HepG2 (cell line): Measurements from ENCODE around the gene COQ7. TPM values are rescaled to one million over a fixed set of nuclear protein-coding genes. Genes with fewer than 3 reads are reported as not detected.

Source experiments
- ARNTL ChIP-seq: sonication (generic); formaldehyde crosslinking; IDR thresholded peaks from 2 replicates; pipeline ENCODE4 v1.4.0; 2020; ENCODE audit warnings: mild to moderate bottlenecking, missing genetic modification reagents
- CBFB ChIP-seq: sonication (generic); formaldehyde crosslinking; IDR thresholded peaks from 2 replicates; pipeline ENCODE4 v1.4.0; 2020; ENCODE audit warnings: missing genetic modification reagents
- CEBPG ChIP-seq: IDR thresholded peaks from 2 replicates; pipeline ENCODE4 v1.6.1; 2016
- ELF1 ChIP-seq: sonication (generic); formaldehyde crosslinking; IDR thresholded peaks from 2 replicates; pipeline ENCODE4 v1.4.0; 2020; ENCODE audit warnings: missing genetic modification reagents
- ELF4 ChIP-seq: sonication (generic); formaldehyde crosslinking; IDR thresholded peaks from 2 replicates; pipeline ENCODE4 v1.5.0; 2020; ENCODE audit warnings: missing genetic modification reagents, mild to moderate bottlenecking, moderate library complexity, borderline replicate concordance
- GABPB1 ChIP-seq: IDR thresholded peaks from 2 replicates; pipeline ENCODE4 v1.6.1; 2016; ENCODE audit warnings: mild to moderate bottlenecking, missing genetic modification reagents, moderate library complexity, missing compliant biosample characterization
- HDAC1 ChIP-seq: sonication (generic); formaldehyde crosslinking; IDR thresholded peaks from 2 replicates; pipeline ENCODE4 v1.5.1; 2020; ENCODE audit warnings: mild to moderate bottlenecking, missing genetic modification reagents
- MIXL1 ChIP-seq: IDR thresholded peaks from 2 replicates; pipeline ENCODE4 v1.6.1; 2016
- NFYB ChIP-seq: sonication (generic); formaldehyde crosslinking; IDR thresholded peaks from 2 replicates; pipeline ENCODE4 v1.4.0; 2020; ENCODE audit warnings: missing genetic modification reagents
- NFYC ChIP-seq: IDR thresholded peaks from 2 replicates; pipeline ENCODE4 v1.6.1; 2016; ENCODE audit warnings: missing genetic modification reagents, missing compliant biosample characterization
- RBFOX2 ChIP-seq: fragments of 200-400 bp; formaldehyde crosslinking; IDR thresholded peaks from 2 replicates; pipeline ENCODE4 v1.6.1; 2017; ENCODE audit warnings: low read depth, mild to moderate bottlenecking, low read length
- THAP11 ChIP-seq: IDR thresholded peaks from 2 replicates; pipeline ENCODE4 v1.6.1; 2016; ENCODE audit warnings: missing biosample characterization, missing genetic modification reagents
- ZMAT3 ChIP-seq: sonication (generic); formaldehyde crosslinking; conservative IDR thresholded peaks from 2 replicates; pipeline ENCODE4 v1.7.0; 2021; ENCODE audit warnings: missing genetic modification reagents
- ZNF224 ChIP-seq: sonication (generic); formaldehyde crosslinking; IDR thresholded peaks from 2 replicates; pipeline ENCODE4 v1.5.0; 2020; ENCODE audit warnings: mild to moderate bottlenecking, missing genetic modification reagents
- ZNF251 ChIP-seq: sonication (generic); formaldehyde crosslinking; IDR thresholded peaks from 2 replicates; pipeline ENCODE4 v1.9.0; 2021; ENCODE audit warnings: mild to moderate bottlenecking, missing genetic modification reagents
- polyA plus RNA-seq, 8 experiments: library from polyadenylated mRNA; depleted of rRNA in 3 of 8; stranded (reverse) in 7 of 8; unstranded in 1 of 8; fragments of >200 nt; fragmentation: Illumina TruSeq in 4 of 8; extraction: Trizol in 4 of 8; gene quantifications; 2 replicates each; pipeline versions ENCODE4 v1.2.1 to v1.2.3, GENCODE V29; 2011 to 2016; ENCODE audit warnings: low read depth in 4 of 8, missing spikeins in 1 of 8, mixed read lengths in 1 of 8; ENCODE audit not compliant: insufficient read depth in 1 of 8
- total RNA-seq, 5 experiments: library from RNA; depleted of rRNA; stranded (reverse); fragments of >200 nt; fragmentation: Illumina TruSeq; extraction: Trizol; gene quantifications; 2 replicates each; pipeline ENCODE4 v1.2.3, GENCODE V29; 2016; ENCODE audit warnings: low read depth in 1 of 5
- TF ChIP-seq, protein P1 (sequence below): IDR thresholded peaks from 2 replicates; pipeline ENCODE4 v1.6.1; 2018; ENCODE audit warnings: missing genetic modification reagents
- TF ChIP-seq, protein P2 (sequence below): IDR thresholded peaks from 2 replicates; pipeline ENCODE4 v1.6.1; 2016
- TF ChIP-seq, protein P3 (sequence below): IDR thresholded peaks from 2 replicates; pipeline ENCODE4 v1.6.1; 2016; ENCODE audit warnings: control low read depth
- TF ChIP-seq, protein P4 (sequence below): sonication (generic); formaldehyde crosslinking; IDR thresholded peaks from 2 replicates; pipeline ENCODE4 v1.9.0; 2021; ENCODE audit warnings: missing genetic modification reagents, borderline replicate concordance
- TF ChIP-seq, protein P5 (sequence below): IDR thresholded peaks from 2 replicates; pipeline ENCODE4 v1.6.1; 2012; ENCODE audit warnings: low read depth, low read length, improper control_type of control experiment

The COQ7 gene
- total and polyA plus RNA-seq, 2 of the 13 experiments (the other 11 are each of a cell fraction or from before 2014, with no cell fraction given) = 20.1 to 45.7 TPM

DNA sequence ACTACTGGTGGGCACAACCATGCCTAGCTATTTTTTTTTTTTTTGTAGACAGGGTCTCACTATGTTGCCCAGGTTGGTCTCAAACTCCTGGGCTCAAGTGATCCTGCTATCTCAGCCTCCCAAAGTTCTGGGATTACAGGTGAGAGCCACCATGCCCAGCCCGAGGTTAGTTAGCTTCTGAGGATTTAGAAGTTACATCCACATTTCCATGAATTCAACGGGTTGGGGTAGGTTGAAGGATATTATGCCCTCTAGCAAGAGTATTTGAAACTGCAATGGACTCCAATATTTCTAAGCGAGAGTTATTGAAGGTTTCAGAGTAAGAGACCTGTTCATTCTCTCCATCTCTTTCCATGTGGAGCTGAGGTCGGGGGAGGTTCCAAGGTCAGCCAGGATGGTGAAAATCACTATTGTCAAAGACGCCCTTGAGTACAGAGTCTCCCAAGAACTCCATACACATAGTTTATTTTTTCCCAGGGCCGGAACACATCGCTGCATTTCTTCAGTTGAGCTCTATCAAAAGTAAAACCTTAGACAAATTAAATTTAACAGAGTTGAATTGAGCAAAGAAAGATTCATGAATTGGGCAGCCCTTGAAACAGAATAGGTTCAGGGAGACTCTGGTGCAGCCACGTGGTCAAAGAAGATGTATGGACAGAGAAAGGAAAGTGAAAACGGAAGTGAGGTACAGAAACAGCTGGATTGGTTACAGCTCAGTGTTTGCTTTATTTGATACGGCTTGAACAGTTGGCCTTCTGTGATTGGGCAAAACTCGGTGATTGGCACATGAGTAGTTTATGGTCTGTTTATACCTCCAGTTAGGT lies 27.3 kb downstream of the COQ7 start (continued):
- TF ChIP-seq, protein P1, sequence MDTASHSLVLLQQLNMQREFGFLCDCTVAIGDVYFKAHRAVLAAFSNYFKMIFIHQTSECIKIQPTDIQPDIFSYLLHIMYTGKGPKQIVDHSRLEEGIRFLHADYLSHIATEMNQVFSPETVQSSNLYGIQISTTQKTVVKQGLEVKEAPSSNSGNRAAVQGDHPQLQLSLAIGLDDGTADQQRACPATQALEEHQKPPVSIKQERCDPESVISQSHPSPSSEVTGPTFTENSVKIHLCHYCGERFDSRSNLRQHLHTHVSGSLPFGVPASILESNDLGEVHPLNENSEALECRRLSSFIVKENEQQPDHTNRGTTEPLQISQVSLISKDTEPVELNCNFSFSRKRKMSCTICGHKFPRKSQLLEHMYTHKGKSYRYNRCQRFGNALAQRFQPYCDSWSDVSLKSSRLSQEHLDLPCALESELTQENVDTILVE = peak; percentile 44; the same call in 1 of the 2 replicates
- peak; percentile 83 for TF ChIP-seq GABPB1 (CRISPR knock-in tag)
- TF ChIP-seq NFYB (CRISPR knock-in tag) = peak; percentile 75
- TF ChIP-seq, protein P2, sequence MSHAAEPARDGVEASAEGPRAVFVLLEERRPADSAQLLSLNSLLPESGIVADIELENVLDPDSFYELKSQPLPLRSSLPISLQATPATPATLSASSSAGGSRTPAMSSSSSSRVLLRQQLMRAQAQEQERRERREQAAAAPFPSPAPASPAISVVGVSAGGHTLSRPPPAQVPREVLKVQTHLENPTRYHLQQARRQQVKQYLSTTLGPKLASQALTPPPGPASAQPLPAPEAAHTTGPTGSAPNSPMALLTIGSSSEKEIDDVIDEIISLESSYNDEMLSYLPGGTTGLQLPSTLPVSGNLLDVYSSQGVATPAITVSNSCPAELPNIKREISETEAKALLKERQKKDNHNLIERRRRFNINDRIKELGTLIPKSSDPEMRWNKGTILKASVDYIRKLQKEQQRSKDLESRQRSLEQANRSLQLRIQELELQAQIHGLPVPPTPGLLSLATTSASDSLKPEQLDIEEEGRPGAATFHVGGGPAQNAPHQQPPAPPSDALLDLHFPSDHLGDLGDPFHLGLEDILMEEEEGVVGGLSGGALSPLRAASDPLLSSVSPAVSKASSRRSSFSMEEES (CRISPR knock-in tag) = peak; percentile 63
- peak; percentile 46; the same call in 1 of the 2 replicates for TF ChIP-seq RBFOX2
- no peak for TF ChIP-seq ZNF224
- TF ChIP-seq, protein P3, sequence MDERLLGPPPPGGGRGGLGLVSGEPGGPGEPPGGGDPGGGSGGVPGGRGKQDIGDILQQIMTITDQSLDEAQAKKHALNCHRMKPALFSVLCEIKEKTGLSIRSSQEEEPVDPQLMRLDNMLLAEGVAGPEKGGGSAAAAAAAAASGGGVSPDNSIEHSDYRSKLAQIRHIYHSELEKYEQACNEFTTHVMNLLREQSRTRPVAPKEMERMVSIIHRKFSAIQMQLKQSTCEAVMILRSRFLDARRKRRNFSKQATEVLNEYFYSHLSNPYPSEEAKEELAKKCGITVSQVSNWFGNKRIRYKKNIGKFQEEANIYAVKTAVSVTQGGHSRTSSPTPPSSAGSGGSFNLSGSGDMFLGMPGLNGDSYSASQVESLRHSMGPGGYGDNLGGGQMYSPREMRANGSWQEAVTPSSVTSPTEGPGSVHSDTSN (CRISPR knock-in tag) = peak; percentile 84
- peak; percentile 71; the same call in 1 of the 2 replicates for TF ChIP-seq ZMAT3 (CRISPR knock-in tag)
- peak; percentile 84 for TF ChIP-seq NFYC
- TF ChIP-seq, protein P4, sequence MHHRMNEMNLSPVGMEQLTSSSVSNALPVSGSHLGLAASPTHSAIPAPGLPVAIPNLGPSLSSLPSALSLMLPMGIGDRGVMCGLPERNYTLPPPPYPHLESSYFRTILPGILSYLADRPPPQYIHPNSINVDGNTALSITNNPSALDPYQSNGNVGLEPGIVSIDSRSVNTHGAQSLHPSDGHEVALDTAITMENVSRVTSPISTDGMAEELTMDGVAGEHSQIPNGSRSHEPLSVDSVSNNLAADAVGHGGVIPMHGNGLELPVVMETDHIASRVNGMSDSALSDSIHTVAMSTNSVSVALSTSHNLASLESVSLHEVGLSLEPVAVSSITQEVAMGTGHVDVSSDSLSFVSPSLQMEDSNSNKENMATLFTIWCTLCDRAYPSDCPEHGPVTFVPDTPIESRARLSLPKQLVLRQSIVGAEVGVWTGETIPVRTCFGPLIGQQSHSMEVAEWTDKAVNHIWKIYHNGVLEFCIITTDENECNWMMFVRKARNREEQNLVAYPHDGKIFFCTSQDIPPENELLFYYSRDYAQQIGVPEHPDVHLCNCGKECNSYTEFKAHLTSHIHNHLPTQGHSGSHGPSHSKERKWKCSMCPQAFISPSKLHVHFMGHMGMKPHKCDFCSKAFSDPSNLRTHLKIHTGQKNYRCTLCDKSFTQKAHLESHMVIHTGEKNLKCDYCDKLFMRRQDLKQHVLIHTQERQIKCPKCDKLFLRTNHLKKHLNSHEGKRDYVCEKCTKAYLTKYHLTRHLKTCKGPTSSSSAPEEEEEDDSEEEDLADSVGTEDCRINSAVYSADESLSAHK (CRISPR knock-in tag) = no peak
- TF ChIP-seq ELF4 (CRISPR knock-in tag) = 0 out of 2 replicates have a peak, but pooled peaks have one; percentile 24
- TF ChIP-seq, protein P5, sequence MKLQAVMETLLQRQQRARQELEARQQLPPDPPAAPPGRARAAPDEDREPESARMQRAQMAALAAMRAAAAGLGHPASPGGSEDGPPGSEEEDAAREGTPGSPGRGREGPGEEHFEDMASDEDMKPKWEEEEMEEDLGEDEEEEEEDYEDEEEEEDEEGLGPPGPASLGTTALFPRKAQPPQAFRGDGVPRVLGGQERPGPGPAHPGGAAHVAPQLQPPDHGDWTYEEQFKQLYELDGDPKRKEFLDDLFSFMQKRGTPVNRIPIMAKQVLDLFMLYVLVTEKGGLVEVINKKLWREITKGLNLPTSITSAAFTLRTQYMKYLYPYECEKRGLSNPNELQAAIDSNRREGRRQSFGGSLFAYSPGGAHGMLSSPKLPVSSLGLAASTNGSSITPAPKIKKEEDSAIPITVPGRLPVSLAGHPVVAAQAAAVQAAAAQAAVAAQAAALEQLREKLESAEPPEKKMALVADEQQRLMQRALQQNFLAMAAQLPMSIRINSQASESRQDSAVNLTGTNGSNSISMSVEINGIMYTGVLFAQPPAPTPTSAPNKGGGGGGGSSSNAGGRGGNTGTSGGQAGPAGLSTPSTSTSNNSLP = peak; percentile 48; the same call in 1 of the 2 replicates
- peak; percentile 24; the same call in 1 of the 2 replicates for TF ChIP-seq HDAC1 (CRISPR knock-in tag)
- TF ChIP-seq ZNF251 = no peak
- no peak for TF ChIP-seq MIXL1 (CRISPR knock-in tag)
- TF ChIP-seq CBFB = 0 out of 2 replicates have a peak, but pooled peaks have one; percentile 27
- peak; percentile 77; the same call in 1 of the 2 replicates for TF ChIP-seq THAP11 (CRISPR knock-in tag)
- peak; percentile 40; the same call in 1 of the 2 replicates for TF ChIP-seq CEBPG (CRISPR knock-in tag)
- 0 out of 2 replicates have a peak, but pooled peaks have one; percentile 38 for TF ChIP-seq ARNTL
- TF ChIP-seq ELF1 (CRISPR knock-in tag) = peak; percentile 55; the same call in 1 of the 2 replicates
